ENCODE data around the gene TDP1. TPM values are rescaled to one million over a fixed set of nuclear protein-coding genes. Genes with fewer than 3 reads are reported as not detected.

The TDP1 gene
- total RNA-seq, 4 donors from 2014 or later = 9.1 to 24.5 (median 16.4) TPM

DNA sequence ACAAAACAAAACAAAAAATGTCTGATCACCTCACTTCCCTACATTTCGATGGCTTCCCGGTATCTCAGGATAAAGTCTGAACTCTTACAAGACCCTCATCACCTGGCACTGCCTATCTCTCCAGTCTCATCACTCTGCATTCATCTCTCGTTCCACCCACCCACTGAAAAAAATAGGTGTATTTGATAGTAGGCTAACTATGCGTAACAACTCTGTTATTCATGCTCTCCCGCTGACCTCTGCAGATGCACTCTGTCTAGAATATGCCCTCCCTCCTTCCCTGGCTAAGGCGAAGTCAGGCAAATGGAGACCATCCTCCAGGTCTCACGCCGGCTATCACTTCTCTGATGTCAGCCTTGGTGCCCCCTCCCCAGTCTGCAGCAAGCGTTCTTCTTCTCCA, 46.1 kb upstream of the TDP1 start:
- 96 to 97% methylated on average over 9 of the region's 9 CpGs for WGBS, 2 donors
- intact Hi-C loops (cut with DNase I) = no loop called here

DNA sequence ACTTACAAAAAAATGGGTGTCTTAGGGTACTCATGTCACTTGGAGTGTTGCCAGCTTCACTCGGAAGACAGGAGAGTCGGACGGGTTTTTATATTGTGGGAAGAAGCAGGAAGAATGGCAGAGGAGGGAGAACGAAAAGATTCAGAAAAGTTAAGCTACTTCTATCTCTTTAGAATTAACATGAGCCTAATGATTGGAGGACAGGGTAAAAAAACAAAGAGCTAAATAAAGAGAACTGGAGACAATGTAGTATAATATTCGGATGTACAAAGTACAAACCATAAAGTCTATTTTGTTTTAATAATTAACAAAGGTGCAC, 45.1 kb upstream of the TDP1 start:
- 41 to 44% methylated on average over 5 of the region's 5 CpGs for WGBS, 2 donors
- Histone ChIP-seq H3K27ac (no peak overlapping the region), H3K36me3 (no peaks in the 10 kb centered on the region), H3K4me1 (peaks cover 5 to 31% (median 12%) of the 10 kb centered on the region in 3 donors), H3K27me3 (no peaks in the 10 kb centered on the region), H3K4me3 (no peak overlapping the region), H3K9me3 (no peaks in the 10 kb centered on the region)
- intact Hi-C loops (cut with DNase I) = no loop called here
- TF ChIP-seq, protein P1, sequence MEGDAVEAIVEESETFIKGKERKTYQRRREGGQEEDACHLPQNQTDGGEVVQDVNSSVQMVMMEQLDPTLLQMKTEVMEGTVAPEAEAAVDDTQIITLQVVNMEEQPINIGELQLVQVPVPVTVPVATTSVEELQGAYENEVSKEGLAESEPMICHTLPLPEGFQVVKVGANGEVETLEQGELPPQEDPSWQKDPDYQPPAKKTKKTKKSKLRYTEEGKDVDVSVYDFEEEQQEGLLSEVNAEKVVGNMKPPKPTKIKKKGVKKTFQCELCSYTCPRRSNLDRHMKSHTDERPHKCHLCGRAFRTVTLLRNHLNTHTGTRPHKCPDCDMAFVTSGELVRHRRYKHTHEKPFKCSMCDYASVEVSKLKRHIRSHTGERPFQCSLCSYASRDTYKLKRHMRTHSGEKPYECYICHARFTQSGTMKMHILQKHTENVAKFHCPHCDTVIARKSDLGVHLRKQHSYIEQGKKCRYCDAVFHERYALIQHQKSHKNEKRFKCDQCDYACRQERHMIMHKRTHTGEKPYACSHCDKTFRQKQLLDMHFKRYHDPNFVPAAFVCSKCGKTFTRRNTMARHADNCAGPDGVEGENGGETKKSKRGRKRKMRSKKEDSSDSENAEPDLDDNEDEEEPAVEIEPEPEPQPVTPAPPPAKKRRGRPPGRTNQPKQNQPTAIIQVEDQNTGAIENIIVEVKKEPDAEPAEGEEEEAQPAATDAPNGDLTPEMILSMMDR (IDR thresholded peaks at IDR 0.05) = no peak
- TF ChIP-seq POLR2A (IDR thresholded peaks at IDR 0.05) = no peak
- no peak for DNase-seq

More for the DNA sequence above, 46.1 kb upstream of the TDP1 start:
- H3K36me3 ChIP-seq = no peaks in the 10 kb centered on the region
- no peaks in the 10 kb centered on the region for H3K9me3 ChIP-seq
- TF ChIP-seq POLR2A (IDR thresholded peaks at IDR 0.05) = no peak
- TF ChIP-seq, protein P1 (IDR thresholded peaks at IDR 0.05) = no peak
- peaks cover 5 to 31% (median 12%) of the 10 kb centered on the region in 3 donors for H3K4me1 ChIP-seq
- no peak overlapping the region for H3K4me3 ChIP-seq
- no peak overlapping the region for H3K27ac ChIP-seq
- H3K27me3 ChIP-seq = no peaks in the 10 kb centered on the region
- no peak for DNase-seq

DNA sequence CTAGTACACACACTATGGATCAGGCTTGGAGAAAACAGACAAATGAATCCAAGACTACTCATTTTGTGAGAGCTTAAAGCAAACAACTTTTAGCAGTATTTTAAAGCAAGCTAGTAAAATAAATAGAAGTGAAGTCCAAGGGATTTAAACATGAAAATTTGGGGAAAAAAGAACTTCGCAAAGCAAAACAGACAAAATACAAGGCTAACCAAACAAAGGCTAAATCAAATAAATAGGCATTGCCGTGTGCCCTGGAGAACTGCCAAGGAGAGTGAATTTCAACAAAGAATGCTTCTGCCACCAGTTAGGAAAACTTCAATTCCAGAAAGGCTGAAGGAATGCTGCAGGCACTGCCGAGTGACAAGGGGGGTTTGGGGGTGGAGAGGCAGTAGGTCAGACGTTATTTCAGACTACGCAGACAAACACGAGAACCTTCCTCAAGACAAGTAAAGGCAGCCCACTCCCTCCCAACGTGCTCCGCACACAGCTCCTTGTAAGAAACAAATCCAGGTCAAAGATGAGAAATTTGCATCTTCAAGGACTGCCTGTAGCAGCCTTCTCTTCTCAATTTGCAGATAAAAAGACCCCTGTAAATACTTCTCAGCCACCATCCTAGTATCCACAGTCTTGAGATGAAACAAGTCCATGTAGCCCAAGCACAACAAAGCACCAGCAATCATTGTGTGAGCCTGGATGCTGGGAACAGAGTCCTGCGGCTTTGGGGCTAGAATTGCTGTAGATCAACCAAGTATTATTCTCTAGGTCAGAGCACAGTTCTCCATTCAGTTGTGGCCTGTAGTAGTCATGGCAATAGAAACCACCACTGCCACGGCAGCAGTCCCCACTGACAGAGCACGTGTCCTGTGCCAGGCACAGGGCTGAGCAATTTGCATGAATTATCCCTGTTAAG, 44.5 kb upstream of the TDP1 start:
- DNase-seq = no peak
- Histone ChIP-seq H3K27ac (peak overlapping the region in 2 of 4 donors; percentile 1 to 60), H3K36me3 (no peaks in the 10 kb centered on the region), H3K4me3 (no peak overlapping the region), H3K4me1 (peaks cover 5 to 31% (median 12%) of the 10 kb centered on the region in 3 donors), H3K9me3 (no peaks in the 10 kb centered on the region), H3K27me3 (no peaks in the 10 kb centered on the region)
- 38 to 46% methylated on average over 10 to 11 of the region's 11 CpGs for WGBS, 2 donors
- intact Hi-C loops (cut with DNase I) = no loop called here
- TF ChIP-seq, protein P1 (IDR thresholded peaks at IDR 0.05) = no peak
- TF ChIP-seq POLR2A (IDR thresholded peaks at IDR 0.05) = no peak

DNA sequence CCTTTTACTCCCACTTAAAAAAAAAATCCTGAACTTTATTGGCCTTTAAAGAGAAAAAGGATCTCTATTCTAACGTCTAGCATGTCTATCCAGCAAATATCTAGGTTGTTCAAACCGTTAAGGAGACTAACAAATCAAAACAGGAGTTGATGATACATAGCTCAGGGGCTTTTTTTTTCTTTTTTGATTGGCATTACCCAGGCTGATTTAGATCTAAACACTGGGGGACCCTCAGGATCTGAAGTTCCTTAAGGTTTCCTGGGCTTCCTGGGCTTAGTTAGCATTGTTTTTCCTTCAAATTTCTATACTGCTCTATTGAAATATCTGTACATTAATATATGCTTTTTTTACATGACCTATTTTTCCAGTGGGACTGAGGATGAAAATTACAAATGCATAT, 43.5 kb upstream of the TDP1 start:
- TF ChIP-seq, protein P1 (IDR thresholded peaks at IDR 0.05) = no peak
- TF ChIP-seq POLR2A (IDR thresholded peaks at IDR 0.05) = no peak
- Histone ChIP-seq H3K4me3 (no peak overlapping the region), H3K36me3 (no peaks in the 10 kb centered on the region), H3K9me3 (no peaks in the 10 kb centered on the region), H3K27me3 (no peaks in the 10 kb centered on the region), H3K4me1 (peaks cover 5 to 31% (median 12%) of the 10 kb centered on the region in 3 donors), H3K27ac (peak overlapping the region in 1 of 4 donors; percentile 60)
- DNase-seq = no peak
- WGBS, 2 donors = 31 to 44% methylated on average over 2 of the region's 2 CpGs
- intact Hi-C loops (cut with DNase I) = no loop called here

DNA sequence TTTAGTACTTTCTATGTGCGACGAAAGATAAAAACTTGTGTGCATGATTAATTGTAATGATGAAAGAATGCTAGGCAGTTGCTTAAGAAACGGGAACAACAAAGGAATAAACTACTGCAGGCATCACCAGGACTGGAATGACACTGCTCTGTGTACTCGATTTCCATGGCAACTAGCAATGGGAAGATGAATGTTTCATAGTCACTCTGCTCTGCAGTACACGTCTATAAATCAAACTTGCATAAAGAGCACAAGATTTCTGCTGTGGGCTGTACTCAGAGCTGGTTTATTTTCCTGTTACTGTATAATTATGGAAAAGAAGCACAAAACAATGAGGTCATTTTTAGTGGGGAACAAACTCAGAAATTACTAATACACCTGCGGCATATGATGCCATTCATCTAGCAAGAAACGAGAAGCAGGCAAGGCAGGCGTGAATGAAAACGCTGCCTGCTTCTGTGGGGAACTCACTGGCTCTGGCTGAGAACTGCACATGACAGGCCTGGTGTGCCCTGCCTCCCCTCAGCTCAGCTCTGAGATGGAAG, 43.0 kb upstream of the TDP1 start:
- Histone ChIP-seq H3K27ac (peak overlapping the region in 2 of 4 donors; percentile 39 to 60), H3K9me3 (no peaks in the 10 kb centered on the region), H3K4me3 (no peak overlapping the region), H3K4me1 (peaks cover 5 to 31% (median 12%) of the 10 kb centered on the region in 3 donors), H3K27me3 (no peaks in the 10 kb centered on the region), H3K36me3 (no peaks in the 10 kb centered on the region)
- intact Hi-C loops (cut with DNase I) = no loop called here
- TF ChIP-seq POLR2A (IDR thresholded peaks at IDR 0.05) = no peak
- TF ChIP-seq, protein P1 (IDR thresholded peaks at IDR 0.05) = no peak
- no peak for DNase-seq
- WGBS, 2 donors = 9 to 13% methylated on average over 9 of the region's 9 CpGs
